ENCODE results near the gene IGBP1.
"Not testable (repeated sequence)": the region's sequence is repeated elsewhere in the genome, so short reads cannot be mapped to it uniquely, and the experiment has no call there.

The IGBP1 gene

GRCh38 chrX:70133303-70134115, at the start of gene IGBP1:
Gene IGBP1 (plus strand): TSS chrX:70133447. CDS start chrX:70133948, 501 bp downstream.
- peak; percentile 90 for DNase-seq (ENCODE audit: low spot score)

- no peak for DNase-seq (ENCODE audit: low spot score)
Measured at GRCh38 chrX:70084592-70085240, 48.5 kb upstream of the IGBP1 start.

- DNase-seq (ENCODE audit: low spot score) = no peak
Measured at GRCh38 chrX:70087857-70088630, 45.2 kb upstream of the IGBP1 start.

GRCh38 chrX:70088751-70089150, 44.5 kb upstream of the IGBP1 start:
- no peak for DNase-seq (ENCODE audit: low spot score)

- DNase-seq (ENCODE audit: low spot score) = no peak
Measured at GRCh38 chrX:70089604-70090297, 43.5 kb upstream of the IGBP1 start.

GRCh38 chrX:70092247-70092646, 41.0 kb upstream of the IGBP1 start:
- no peak for DNase-seq (ENCODE audit: low spot score)

- no peak for DNase-seq (ENCODE audit: low spot score)
Measured at GRCh38 chrX:70096052-70096451, 37.2 kb upstream of the IGBP1 start.

GRCh38 chrX:70105229-70105628, 28.0 kb upstream of the IGBP1 start:
- DNase-seq (ENCODE audit: low spot score) = no peak

- DNase-seq (ENCODE audit: low spot score) = not testable (repeated sequence)
Measured at GRCh38 chrX:70111436-70112026, 21.7 kb upstream of the IGBP1 start.

- no peak for DNase-seq (ENCODE audit: low spot score)
Measured at GRCh38 chrX:70117738-70118137, 15.5 kb upstream of the IGBP1 start.

- not testable (repeated sequence) for DNase-seq (ENCODE audit: low spot score)
Measured at GRCh38 chrX:70123014-70123413, 10.2 kb upstream of the IGBP1 start.

- no peak for DNase-seq (ENCODE audit: low spot score)
Measured at GRCh38 chrX:70124678-70125077, 8.6 kb upstream of the IGBP1 start.

- DNase-seq (ENCODE audit: low spot score) = no peak
Measured at GRCh38 chrX:70128071-70128470, 5.2 kb upstream of the IGBP1 start.

- DNase-seq (ENCODE audit: low spot score) = no peak
Measured at GRCh38 chrX:70129816-70130215, 3.4 kb upstream of the IGBP1 start.

- DNase-seq (ENCODE audit: low spot score) = no peak
Measured at GRCh38 chrX:70132224-70132623, 1.0 kb upstream of the IGBP1 start.

GRCh38 chrX:70132877-70133302, 357 bp upstream of the IGBP1 start:
- no peak for DNase-seq (ENCODE audit: low spot score)

- DNase-seq (ENCODE audit: low spot score) = peak; percentile 6
Measured at GRCh38 chrX:70134116-70134477, 850 bp downstream of the IGBP1 start.

- no peak for DNase-seq (ENCODE audit: low spot score)
Measured at GRCh38 chrX:70138622-70139021, 5.4 kb downstream of the IGBP1 start.

GRCh38 chrX:70139736-70140135, 6.5 kb downstream of the IGBP1 start:
- no peak for DNase-seq (ENCODE audit: low spot score)

- no peak for DNase-seq (ENCODE audit: low spot score)
Measured at GRCh38 chrX:70141373-70141772, 8.1 kb downstream of the IGBP1 start.
